OCI-LY3 (cell line): ENCODE results near the gene HS6ST1.

Experiments
- EZH2phosphoT487 ChIP-seq: fragments of 200-600 bp; shearing (Covaris generic); IDR thresholded peaks from 2 replicates; pipeline ENCODE4 v1.6.1; 2018; ENCODE audit warnings: antibody characterized with exemption, mixed run types, low read depth
- TF ChIP-seq, protein P1 (sequence below): fragments of 200-600, 300-600 bp; sonication (generic); IDR thresholded peaks from 2 replicates; pipeline ENCODE4 v1.5.1; 2014; ENCODE audit warnings: antibody characterized with exemption, low read length, low read depth

DNA sequence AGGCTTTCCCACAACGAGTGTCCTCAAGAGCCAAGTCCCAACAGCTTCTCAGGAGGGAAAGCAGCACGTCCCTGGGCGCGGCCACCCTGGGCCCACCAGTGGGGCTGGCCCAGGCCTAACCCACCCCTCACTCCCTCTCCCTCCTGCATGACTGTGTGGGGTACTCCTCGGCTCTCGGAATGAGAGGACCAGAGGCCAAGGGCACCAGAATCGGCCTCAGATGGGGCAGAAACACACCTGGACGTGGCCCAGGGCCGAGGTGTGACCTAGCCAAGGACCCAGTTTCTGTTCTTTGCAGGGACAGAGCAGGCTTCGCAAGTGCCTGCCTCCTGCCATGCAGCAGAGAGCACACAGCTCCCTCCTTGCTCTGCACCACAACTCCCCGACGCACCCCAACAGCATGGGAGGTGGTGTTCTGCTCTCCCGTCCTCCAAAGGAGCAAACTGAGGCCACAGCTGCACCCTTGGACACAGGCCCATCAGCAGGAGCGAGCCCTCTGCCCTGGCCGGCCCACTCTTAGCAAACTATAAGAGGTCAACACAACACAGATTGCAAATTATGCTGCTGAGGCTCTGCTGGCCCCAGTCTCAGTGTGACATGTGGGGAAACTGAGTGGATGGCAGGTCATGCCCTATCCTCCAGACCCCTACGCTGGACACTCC, 19.7 kb downstream of the HS6ST1 start:
- TF ChIP-seq, protein P1, sequence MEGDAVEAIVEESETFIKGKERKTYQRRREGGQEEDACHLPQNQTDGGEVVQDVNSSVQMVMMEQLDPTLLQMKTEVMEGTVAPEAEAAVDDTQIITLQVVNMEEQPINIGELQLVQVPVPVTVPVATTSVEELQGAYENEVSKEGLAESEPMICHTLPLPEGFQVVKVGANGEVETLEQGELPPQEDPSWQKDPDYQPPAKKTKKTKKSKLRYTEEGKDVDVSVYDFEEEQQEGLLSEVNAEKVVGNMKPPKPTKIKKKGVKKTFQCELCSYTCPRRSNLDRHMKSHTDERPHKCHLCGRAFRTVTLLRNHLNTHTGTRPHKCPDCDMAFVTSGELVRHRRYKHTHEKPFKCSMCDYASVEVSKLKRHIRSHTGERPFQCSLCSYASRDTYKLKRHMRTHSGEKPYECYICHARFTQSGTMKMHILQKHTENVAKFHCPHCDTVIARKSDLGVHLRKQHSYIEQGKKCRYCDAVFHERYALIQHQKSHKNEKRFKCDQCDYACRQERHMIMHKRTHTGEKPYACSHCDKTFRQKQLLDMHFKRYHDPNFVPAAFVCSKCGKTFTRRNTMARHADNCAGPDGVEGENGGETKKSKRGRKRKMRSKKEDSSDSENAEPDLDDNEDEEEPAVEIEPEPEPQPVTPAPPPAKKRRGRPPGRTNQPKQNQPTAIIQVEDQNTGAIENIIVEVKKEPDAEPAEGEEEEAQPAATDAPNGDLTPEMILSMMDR, result no peak
- no peak for TF ChIP-seq EZH2phosphoT487
